ENCODE measurements around the gene SLC37A3. TPM values are rescaled to one million over a fixed set of nuclear protein-coding genes. Genes with fewer than 3 reads are reported as not detected.

SLC37A3 gene
- total RNA-seq, 1 experiment from 2014 or later: 52.7 TPM

DNA sequence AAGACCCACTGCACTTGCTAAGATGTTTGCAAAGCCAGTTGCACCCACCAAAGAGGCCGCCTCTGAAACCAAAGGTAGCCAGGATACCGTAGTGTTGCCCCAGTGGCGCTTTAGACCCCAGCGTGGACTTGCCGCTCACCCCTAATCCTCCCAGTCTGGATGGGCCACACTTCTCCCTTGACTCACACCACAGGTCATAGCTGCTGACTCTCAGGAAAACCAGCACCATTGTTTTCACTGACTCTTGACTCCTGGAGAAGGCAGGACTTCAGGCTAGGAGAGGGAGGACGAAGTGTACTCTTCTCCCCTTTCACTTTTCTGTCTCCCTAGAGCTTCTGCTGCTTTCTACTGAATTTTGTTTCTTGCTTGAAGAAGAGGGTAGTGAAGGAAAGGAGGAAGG lies 27.8 kb upstream of the SLC37A3 start:
- Histone ChIP-seq H2BK15ac (ENCODE audit: low read depth, low read length) (no peak overlapping the region; the same call in 1 of the 2 replicates), H3K4ac (ENCODE audit: low read depth, low read length) (no peak overlapping the region), H3K18ac (ENCODE audit: insufficient read length, low read depth, low read length) (no peak overlapping the region), H3K27me3 (ENCODE audit: insufficient read depth, low read length) (no peaks in the 10 kb centered on the region), H4K91ac (ENCODE audit: insufficient read length, low read depth, low read length) (no peak overlapping the region), H3K79me2 (ENCODE audit: insufficient read depth, low read length) (no peaks in the 10 kb centered on the region), H2BK5ac (ENCODE audit: insufficient read length, low read length) (no peak overlapping the region), H3K27ac (ENCODE audit: insufficient read length, low read depth, low read length) (no peak overlapping the region), H2BK12ac (ENCODE audit: insufficient read length, low read depth, low read length) (no peak overlapping the region), H2BK20ac (ENCODE audit: low read depth, low read length, poor library complexity, severe bottlenecking) (no peak overlapping the region), H2AK5ac (ENCODE audit: insufficient read length, low read length) (no peak overlapping the region), H3T11ph (ENCODE audit: low read length) (no peak overlapping the region), H3K4me2 (ENCODE audit: insufficient read depth, insufficient read length, low read length) (no peak overlapping the region), H3K14ac (ENCODE audit: insufficient read depth, low read length) (no peak overlapping the region), H4K20me1 (ENCODE audit: control insufficient read depth, insufficient read depth, insufficient read length) (peaks cover 3% of the 10 kb centered on the region), H2BK120ac (ENCODE audit: low read depth, low read length, poor library complexity, severe bottlenecking) (no peak overlapping the region), H3K56ac (ENCODE audit: insufficient read length, low read depth, low read length) (no peak overlapping the region), H4K8ac (replicated peaks; ENCODE audit: insufficient read length, low read depth, low read length) (no peak overlapping the region), H3K23ac (ENCODE audit: insufficient read length, low read depth, low read length) (no peak overlapping the region), H4K5ac (ENCODE audit: insufficient read length, low read depth, low read length) (no peak overlapping the region), H3K23me2 (ENCODE audit: insufficient read length, low read depth, low read length, poor library complexity, severe bottlenecking) (no peaks in the 10 kb centered on the region), H3K9ac (ENCODE audit: extremely low read depth, insufficient read length, low read length) (no peak overlapping the region), H2AFZ (ENCODE audit: low read length) (no peak overlapping the region), H3K4me1 (ENCODE audit: insufficient read depth, low read length) (no peaks in the 10 kb centered on the region), H3K79me1 (ENCODE audit: insufficient read depth, low read depth, low read length, poor library complexity, severe bottlenecking) (no peaks in the 10 kb centered on the region), H3K9me3 (ENCODE audit: control insufficient read depth, low read depth, low read length) (no peaks in the 10 kb centered on the region)
- no peak for DNase-seq
- peaks cover 3% of the 10 kb centered on the region in 2 experiments; a peak in 4 of 5 replicates for H3K9me3 Mint-ChIP-seq
- TF ChIP-seq, protein P1, sequence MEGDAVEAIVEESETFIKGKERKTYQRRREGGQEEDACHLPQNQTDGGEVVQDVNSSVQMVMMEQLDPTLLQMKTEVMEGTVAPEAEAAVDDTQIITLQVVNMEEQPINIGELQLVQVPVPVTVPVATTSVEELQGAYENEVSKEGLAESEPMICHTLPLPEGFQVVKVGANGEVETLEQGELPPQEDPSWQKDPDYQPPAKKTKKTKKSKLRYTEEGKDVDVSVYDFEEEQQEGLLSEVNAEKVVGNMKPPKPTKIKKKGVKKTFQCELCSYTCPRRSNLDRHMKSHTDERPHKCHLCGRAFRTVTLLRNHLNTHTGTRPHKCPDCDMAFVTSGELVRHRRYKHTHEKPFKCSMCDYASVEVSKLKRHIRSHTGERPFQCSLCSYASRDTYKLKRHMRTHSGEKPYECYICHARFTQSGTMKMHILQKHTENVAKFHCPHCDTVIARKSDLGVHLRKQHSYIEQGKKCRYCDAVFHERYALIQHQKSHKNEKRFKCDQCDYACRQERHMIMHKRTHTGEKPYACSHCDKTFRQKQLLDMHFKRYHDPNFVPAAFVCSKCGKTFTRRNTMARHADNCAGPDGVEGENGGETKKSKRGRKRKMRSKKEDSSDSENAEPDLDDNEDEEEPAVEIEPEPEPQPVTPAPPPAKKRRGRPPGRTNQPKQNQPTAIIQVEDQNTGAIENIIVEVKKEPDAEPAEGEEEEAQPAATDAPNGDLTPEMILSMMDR (conservative IDR thresholded peaks at IDR 0.05): no peak
- peak overlapping the region; percentile 1 to 73 (median 22); a peak in 3 of 7 replicates for H3K27ac Mint-ChIP-seq
- H3K27me3 Mint-ChIP-seq (ENCODE audit: low read depth): no peaks in the 10 kb centered on the region
- peaks cover 3 to 29% (median 9%) of the 10 kb centered on the region in 3 experiments; a peak in 6 of 7 replicates for H3K36me3 Mint-ChIP-seq (ENCODE audit: insufficient read depth in 1 of 3, low read depth in 3 of 3)
- no CpG with 5 or more reads among the region's 6 CpGs for WGBS (ENCODE audit: extremely low coverage, insufficient read length, low lambda C conversion rate)
- no peak overlapping the region for H3K4me3 Mint-ChIP-seq
- no peaks in the 10 kb centered on the region for H3K4me1 Mint-ChIP-seq

Measured in H9 (cell line).